HAP-1 (cell line): Measurements from ENCODE around the gene SDHA.
"Not testable (repeated sequence)": the region's sequence is repeated elsewhere in the genome, so short reads cannot be mapped to it uniquely, and the experiment has no call there.

Source experiments
- DNase-seq, 2 experiments: peaks; one replicate each; pipeline ENCODE4 v3.0.0-alpha.2; 2016 to 2020; ENCODE audit warnings: low spot score in 2 of 2
- H3K27me3 ChIP-seq: fragments of 250-450 bp; sonication (Bioruptor Pico); 2 replicates; pipeline ENCODE4 v1.5.1; 2020; ENCODE audit warnings: low read depth, mild to moderate bottlenecking, moderate library complexity
- H3K36me3 ChIP-seq: fragments of 250-450 bp; sonication (Bioruptor Pico); replicated peaks from 2 replicates; pipeline ENCODE4 v1.5.1; 2020; ENCODE audit warnings: mild to moderate bottlenecking
- H3K4me1 ChIP-seq: fragments of 250-450 bp; sonication (Bioruptor Pico); 2 replicates; pipeline ENCODE4 v1.5.1; 2020; ENCODE audit warnings: mild to moderate bottlenecking
- H3K4me3 ChIP-seq: fragments of 250-450 bp; sonication (Bioruptor Pico); 2 replicates; pipeline ENCODE4 v1.5.1; 2020; ENCODE audit warnings: mild to moderate bottlenecking, moderate library complexity
- H3K9me3 ChIP-seq: fragments of 250-450 bp; sonication (Bioruptor Pico); 2 replicates; pipeline ENCODE4 v1.5.1; 2020; ENCODE audit warnings: mild to moderate bottlenecking, moderate library complexity
- in situ Hi-C: fragments of 300-500 bp; cut with MboI; formaldehyde crosslinking; loops from 3 replicates; pipeline ENCODE4 v1.14.3; 2020; ENCODE audit warnings: low sequenced_read_pairs, inconsistent platforms, mixed read lengths

The SDHA gene

DNA sequence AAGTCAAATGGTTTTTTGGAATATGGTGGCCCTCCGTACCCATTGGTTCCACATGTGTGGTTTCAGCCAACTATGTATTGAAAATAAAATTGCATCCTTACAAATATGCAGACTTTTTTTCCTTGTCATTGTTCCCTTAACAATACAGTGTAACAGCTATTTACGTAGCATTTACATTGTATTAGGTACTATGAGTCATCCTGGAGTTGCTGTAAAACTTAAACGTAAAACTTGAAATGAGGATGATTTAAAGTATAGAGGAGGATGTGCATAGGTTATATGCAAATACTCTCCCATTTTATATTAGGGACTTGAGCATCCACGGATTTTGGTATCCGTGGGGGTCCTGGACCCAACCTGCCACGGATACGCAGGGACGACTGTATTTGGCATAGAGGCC, 16.3 kb downstream of the SDHA start:
- no peaks in the 10 kb centered on the region for H3K27me3 ChIP-seq
- H3K4me3 ChIP-seq = no peak overlapping the region
- no peaks in the 10 kb centered on the region for H3K9me3 ChIP-seq
- DNase-seq = no peak
- peaks cover 49% of the 10 kb centered on the region for H3K36me3 ChIP-seq
- in situ Hi-C loops = no loop called here
- no peaks in the 10 kb centered on the region for H3K4me1 ChIP-seq

DNA sequence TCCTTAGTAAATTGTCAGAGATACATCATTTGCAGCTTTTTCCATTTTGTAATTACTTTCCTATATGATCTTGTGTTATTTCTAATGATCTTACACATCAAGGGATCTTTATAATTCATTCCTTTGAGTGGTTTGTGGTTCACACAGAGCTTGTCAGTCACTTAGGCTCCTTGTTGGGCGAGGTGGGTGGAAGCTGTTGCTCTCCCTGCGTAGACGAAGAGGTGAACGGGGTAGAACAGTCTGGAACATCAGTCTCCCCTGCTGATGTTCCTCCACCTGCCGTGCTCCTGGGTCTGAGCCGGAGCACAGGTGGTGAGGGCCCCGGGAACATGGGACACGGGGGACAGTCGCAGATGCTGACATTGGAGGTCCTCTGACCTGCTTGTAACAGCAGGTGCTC, 17.4 kb downstream of the SDHA start:
- H3K9me3 ChIP-seq, H3K4me3 ChIP-seq, H3K27me3 ChIP-seq, in situ Hi-C loops, DNase-seq, H3K4me1 ChIP-seq: not testable (repeated sequence)
- H3K36me3 ChIP-seq = peaks cover 51% of the 10 kb centered on the region

DNA sequence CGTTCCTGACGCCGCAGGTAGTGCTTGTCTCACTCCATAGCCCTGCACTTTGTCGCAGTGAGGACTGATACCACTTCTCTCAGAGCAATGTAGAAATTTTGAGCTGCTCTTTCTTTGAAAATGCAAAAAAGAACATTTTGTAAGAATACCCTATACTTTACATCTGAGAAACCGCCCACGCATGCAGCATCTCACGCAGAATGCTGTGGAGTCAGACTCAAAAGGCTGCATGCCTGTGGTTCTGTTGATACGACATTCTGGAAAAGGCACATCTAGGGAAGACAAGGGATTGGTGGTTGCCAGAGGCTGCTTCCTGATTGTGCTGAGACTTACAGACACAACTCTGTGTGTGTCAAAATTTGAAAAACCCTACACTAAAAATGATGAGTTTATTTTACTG, 19.8 kb downstream of the SDHA start:
- H3K27me3 ChIP-seq, H3K4me3 ChIP-seq, H3K4me1 ChIP-seq, DNase-seq, H3K9me3 ChIP-seq, in situ Hi-C loops: not testable (repeated sequence)
- peaks cover 67% of the 10 kb centered on the region for H3K36me3 ChIP-seq

DNA sequence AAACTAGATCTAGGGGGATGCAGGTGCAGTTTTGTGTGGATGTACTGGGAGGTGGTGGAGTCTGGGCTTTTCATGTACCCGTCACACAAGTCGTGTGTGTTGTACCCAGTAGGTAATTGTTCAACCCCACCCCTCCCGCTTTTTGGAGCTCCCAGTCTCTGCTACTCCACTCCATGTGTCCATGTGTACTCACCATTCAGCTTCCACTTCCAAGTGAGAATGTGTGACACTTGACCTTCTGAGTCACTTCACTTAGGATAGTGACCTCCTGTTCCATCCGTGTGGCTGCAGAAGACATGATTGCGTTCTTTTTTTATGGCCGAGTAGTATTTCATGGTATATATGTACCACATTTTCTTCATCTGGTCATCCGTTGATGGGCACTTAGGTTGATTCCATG, 22.4 kb downstream of the SDHA start:
- in situ Hi-C loops, H3K9me3 ChIP-seq, H3K4me1 ChIP-seq, H3K4me3 ChIP-seq, DNase-seq, H3K27me3 ChIP-seq: not testable (repeated sequence)
- peaks cover 48% of the 10 kb centered on the region for H3K36me3 ChIP-seq

DNA sequence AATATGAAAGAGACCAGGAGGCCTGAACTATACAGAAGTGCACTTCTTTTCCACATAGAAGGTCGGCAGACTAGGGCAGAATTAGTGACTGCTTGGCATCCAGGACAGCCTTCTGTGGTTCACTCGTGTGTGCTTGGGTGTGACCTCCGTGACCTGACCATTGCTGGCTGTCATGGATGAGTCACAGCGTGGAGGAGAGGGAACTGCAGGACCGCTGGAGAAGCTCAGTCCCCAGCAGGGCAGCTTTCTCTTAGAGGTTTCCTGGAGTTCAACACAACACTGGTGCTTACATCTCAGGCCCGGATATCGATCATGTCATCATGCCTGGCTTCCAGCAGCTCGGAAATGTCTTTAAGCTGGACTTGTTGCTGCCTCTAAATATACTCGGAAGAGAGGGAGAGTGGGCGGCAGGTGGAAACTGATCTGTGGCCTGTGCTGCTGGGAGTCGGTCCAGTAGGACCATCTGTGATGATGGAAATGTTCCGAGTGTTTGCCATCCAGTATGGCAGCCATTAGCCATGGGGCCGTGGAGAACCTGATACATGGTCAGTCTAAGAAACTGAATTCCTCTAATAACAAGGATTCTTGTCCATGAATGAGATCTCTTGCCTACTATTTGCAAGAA, 23.0 kb downstream of the SDHA start:
- H3K9me3 ChIP-seq, H3K4me3 ChIP-seq, DNase-seq, H3K4me1 ChIP-seq, H3K27me3 ChIP-seq, in situ Hi-C loops: not testable (repeated sequence)
- peaks cover 46% of the 10 kb centered on the region for H3K36me3 ChIP-seq

DNA sequence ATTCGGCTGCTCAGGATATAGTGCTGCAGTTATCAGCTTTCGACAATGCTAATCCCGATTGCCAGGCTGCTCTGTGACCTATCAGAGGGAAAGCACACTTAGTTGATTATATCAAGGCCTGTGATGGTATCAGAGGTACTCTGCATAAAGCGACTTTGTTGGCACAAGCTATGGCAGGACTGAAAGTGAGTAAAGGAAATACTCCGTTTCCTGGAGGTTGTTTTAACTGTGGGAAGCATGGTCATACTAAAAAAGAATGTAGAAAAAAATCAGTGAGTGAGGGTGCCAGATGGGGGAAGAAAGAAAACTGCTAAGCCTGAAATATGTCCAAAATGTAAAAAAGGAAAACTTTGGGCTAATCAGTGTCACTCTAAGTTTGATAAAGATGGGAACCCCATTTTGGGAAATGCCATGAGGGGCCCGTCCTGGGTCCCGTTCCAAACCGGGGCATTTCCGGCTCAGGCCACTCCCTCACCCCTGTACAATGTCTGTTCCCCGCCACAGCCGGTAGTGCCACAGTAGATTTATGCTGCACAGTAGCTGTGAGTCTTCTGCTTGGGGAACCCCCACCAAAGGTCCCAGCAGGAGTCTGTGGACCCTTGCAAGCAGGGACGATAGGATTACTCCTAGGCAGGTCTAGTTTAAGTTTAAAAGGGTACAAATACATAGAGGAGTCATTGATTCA, 25.7 kb downstream of the SDHA start:
- in situ Hi-C loops, DNase-seq: not testable (repeated sequence)
- H3K36me3 ChIP-seq = peaks cover 51% of the 10 kb centered on the region

DNA sequence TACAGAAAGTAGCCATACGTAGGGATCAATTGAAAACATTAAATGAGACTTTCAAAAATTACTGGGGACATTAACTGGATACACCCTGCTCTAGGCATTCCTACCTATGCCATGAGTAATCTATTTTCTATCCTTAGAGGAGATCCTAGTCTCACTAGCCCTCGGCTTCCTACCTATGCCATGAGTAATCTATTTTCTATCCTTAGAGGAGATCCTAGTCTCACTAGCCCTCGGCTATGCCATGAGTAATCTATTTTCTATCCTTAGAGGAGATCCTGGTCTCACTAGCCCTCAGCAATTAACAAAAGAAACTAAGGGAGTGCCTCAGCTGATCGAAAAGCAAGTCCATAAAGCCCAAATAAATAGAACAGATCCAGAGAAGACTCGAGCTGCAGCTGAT, 27.6 kb downstream of the SDHA start:
- H3K4me1 ChIP-seq, in situ Hi-C loops, DNase-seq, H3K9me3 ChIP-seq, H3K27me3 ChIP-seq, H3K4me3 ChIP-seq: not testable (repeated sequence)
- H3K36me3 ChIP-seq = peaks cover 38% of the 10 kb centered on the region

More for the DNA sequence above, 25.7 kb downstream of the SDHA start:
- not testable (repeated sequence) for H3K27me3 ChIP-seq, H3K4me3 ChIP-seq, H3K9me3 ChIP-seq, H3K4me1 ChIP-seq

DNA sequence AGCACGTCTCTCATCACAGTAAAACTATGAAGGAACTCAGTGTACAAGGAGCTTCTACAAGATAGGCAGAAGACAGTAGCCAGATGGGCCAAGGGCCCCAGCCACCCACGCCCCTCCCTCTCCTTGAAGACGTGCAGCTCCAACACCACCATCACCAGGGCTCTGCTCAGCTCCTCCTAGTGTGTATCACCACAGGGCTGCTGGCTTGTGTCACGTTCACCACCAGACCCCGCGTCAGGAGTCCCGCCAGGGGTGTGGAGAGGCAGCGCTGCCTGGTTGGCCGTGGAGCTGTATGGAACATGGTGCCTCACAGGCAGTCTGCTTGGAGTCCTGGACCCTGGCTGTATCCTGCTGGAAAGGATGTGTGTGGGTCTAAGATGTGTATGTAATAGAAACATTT, 32.3 kb downstream of the SDHA start:
- in situ Hi-C loops, H3K27me3 ChIP-seq, H3K9me3 ChIP-seq, DNase-seq, H3K4me3 ChIP-seq, H3K4me1 ChIP-seq: not testable (repeated sequence)
- H3K36me3 ChIP-seq = peaks cover 27% of the 10 kb centered on the region

DNA sequence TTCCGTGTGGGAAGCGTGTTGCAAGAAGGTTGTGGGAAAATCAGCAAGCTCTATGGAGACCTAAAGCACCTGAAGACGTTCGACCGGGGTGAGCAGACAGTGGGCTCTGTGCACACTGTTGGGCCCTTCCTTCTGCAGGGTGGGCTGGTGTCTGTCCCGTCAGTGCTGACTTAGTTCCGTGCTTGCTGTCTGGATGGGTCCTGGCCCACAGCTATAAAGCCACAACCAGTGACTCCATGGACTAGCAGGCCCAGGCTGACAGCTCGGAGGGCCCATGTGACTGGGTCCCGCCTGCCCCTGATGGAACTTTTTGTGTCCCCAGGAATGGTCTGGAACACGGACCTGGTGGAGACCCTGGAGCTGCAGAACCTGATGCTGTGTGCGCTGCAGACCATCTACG, 32.9 kb downstream of the SDHA start:
- H3K27me3 ChIP-seq, DNase-seq, in situ Hi-C loops, H3K9me3 ChIP-seq, H3K4me1 ChIP-seq, H3K4me3 ChIP-seq: not testable (repeated sequence)
- peaks cover 29% of the 10 kb centered on the region for H3K36me3 ChIP-seq

DNA sequence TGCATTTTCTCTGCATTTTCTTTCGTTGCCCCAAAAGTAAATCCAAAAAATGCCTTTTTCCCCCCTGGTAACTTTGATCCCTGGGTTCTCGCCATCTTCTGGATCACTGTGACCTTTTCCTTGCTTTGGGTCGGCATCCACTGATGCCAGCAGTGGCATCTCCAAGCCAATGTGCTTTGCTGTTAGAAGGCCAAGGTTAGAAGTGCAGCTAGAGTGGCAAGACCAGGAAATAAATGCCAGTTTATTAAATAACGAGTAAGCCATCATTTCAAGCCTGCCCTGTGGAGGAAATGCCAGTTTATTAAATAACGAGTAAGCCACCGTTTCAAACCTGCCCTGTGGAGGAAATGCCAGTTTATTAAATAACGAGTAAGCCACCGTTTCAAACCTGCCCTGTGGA, 33.4 kb downstream of the SDHA start:
- peaks cover 33% of the 10 kb centered on the region for H3K36me3 ChIP-seq
- in situ Hi-C loops, DNase-seq, H3K4me3 ChIP-seq, H3K4me1 ChIP-seq, H3K9me3 ChIP-seq, H3K27me3 ChIP-seq: not testable (repeated sequence)

DNA sequence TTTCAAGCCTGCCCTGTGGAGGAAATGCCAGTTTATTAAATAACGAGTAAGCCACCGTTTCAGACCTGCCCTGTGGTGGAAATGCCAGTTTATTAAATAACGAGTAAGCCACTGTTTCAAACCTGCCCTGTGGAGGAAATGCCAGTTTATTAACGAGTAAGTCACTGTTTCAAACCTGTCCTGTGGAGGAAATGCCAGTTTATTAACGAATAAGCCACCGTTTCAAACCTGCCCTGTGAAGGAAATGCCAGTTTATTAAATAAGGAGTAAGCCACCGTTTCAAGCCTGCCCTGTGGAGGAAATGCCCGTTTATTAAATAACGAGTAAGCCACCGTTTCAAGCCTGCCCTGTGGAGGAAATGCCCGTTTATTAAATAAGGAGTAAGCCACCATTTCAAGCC, 33.9 kb downstream of the SDHA start:
- in situ Hi-C loops, DNase-seq, H3K4me3 ChIP-seq, H3K4me1 ChIP-seq, H3K27me3 ChIP-seq, H3K9me3 ChIP-seq: not testable (repeated sequence)
- peaks cover 36% of the 10 kb centered on the region for H3K36me3 ChIP-seq

DNA sequence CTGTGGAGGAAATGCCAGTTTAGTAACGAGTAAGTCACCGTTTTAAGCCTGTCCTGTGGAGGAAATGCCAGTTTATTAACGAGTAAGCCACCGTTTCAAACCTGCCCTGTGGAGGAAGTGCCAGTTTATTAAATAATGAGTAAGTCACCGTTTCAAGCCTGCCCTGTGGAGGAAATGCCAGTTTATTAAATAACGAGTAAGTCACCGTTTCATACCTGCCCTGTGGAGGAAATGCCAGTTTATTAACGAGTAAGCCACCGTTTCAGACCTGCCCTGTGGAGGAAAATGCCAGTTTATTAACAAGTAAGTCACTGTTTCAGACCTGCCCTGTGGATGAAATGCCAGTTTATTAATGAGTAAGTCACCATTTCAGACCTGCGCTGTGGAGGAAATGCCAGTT, 34.4 kb downstream of the SDHA start:
- in situ Hi-C loops = no loop called here
- Histone ChIP-seq H3K4me3 (no peak overlapping the region), H3K9me3 (no peaks in the 10 kb centered on the region), H3K36me3 (peaks cover 35% of the 10 kb centered on the region), H3K27me3 (no peaks in the 10 kb centered on the region), H3K4me1 (no peaks in the 10 kb centered on the region)
- no peak for DNase-seq

DNA sequence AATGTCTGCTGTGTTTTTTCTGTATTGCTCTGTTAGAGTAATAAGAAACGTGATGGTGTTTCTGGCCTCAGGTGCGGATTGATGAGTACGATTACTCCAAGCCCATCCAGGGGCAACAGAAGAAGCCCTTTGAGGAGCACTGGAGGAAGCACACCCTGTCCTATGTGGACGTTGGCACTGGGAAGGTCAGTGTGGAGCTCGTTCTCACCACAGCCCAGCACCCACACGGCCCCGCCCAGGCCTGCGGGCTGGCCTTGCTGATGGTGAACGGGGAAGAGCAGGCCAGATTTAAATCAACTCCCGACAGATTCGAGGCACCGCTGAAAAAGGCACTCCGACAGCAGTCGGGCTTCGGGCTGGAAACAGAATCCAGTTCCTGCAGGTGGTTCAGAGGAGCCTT, 36.2 kb downstream of the SDHA start:
- H3K4me1 ChIP-seq, DNase-seq, in situ Hi-C loops, H3K4me3 ChIP-seq, H3K9me3 ChIP-seq, H3K27me3 ChIP-seq: not testable (repeated sequence)
- peaks cover 21% of the 10 kb centered on the region for H3K36me3 ChIP-seq

DNA sequence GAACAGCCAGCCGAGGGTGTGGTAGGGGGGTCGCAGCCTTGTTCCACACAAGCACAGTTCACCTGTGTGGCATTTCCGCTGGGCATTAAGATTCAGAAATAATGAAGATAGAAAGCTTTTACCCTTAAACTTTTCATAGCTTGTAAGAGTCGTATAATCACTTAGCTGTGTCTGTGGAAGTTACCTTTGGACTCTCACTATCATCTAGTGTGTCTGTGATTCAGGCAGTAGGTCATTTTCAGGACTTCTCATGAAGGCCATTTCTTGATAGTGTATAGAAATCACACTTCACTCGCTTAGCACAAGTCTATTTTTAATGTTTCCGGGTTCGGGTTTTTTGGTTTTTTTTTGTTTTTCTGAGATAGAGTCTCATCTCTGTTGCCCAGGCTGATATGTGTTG, 37.0 kb downstream of the SDHA start:
- DNase-seq, H3K9me3 ChIP-seq, in situ Hi-C loops, H3K4me1 ChIP-seq, H3K27me3 ChIP-seq, H3K4me3 ChIP-seq: not testable (repeated sequence)
- peaks cover 21% of the 10 kb centered on the region for H3K36me3 ChIP-seq

DNA sequence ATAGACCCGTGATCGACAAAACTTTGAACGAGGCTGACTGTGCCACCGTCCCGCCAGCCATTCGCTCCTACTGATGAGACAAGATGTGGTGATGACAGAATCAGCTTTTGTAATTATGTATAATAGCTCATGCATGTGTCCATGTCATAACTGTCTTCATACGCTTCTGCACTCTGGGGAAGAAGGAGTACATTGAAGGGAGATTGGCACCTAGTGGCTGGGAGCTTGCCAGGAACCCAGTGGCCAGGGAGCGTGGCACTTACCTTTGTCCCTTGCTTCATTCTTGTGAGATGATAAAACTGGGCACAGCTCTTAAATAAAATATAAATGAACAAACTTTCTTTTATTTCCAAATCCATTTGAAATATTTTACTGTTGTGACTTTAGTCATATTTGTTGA, 38.2 kb downstream of the SDHA start:
- in situ Hi-C loops, H3K4me3 ChIP-seq, H3K9me3 ChIP-seq, H3K4me1 ChIP-seq, H3K27me3 ChIP-seq, DNase-seq: not testable (repeated sequence)
- peaks cover 21% of the 10 kb centered on the region for H3K36me3 ChIP-seq
